Testis (tissue), 3 donors: ENCODE measurements around the gene TACC3. TPM values are rescaled to one million over a fixed set of nuclear protein-coding genes. Genes with fewer than 3 reads are reported as not detected.

Source experiments
- DNase-seq: peaks from one replicate; pipeline ENCODE4 v3.0.0-alpha.2; 2019
- H3K27ac ChIP-seq, 2 donors: fragments of 200-600 bp; sonication (generic); one replicate each; pipeline ENCODE4 v1.5.1; 2019
- H3K27me3 ChIP-seq: fragments of 200-600 bp; sonication (generic); one replicate; pipeline ENCODE4 v1.5.1; 2019
- H3K36me3 ChIP-seq: fragments of 200-600 bp; sonication (generic); one replicate; pipeline ENCODE4 v1.5.1; 2017; ENCODE audit warnings: low read depth; ENCODE audit errors: missing control alignments
- H3K4me1 ChIP-seq: fragments of 200-600 bp; sonication (generic); one replicate; pipeline ENCODE4 v1.5.1; 2019
- H3K4me3 ChIP-seq, 2 donors: fragments of 200-600 bp; sonication (generic); one replicate each; pipeline ENCODE4 v1.5.1; 2017 to 2019
- H3K9me3 ChIP-seq: fragments of 200-600 bp; sonication (generic); one replicate; pipeline ENCODE4 v1.5.1; 2017
- CTCF ChIP-seq, 3 experiments: fragments of 450-650 bp in 2 of 3; fragments of 200-600 bp in 1 of 3; sonication (generic) in 1 of 3; IDR thresholded peaks; one replicate each; pipeline ENCODE4 v1.5.1; 2016 to 2019; ENCODE audit warnings: antibody characterized with exemption in 3 of 3, mild to moderate bottlenecking in 2 of 3, moderate library complexity in 1 of 3
- POLR2A ChIP-seq: fragments of 450-650 bp; IDR thresholded peaks from one replicate; pipeline ENCODE4 v1.6.1; 2017; ENCODE audit warnings: antibody characterized with exemption, mild to moderate bottlenecking, moderate library complexity
- WGBS, 2 donors: methylation state at CpG; one replicate each; pipeline ENCODE4 v1.1.5; 2018; 5-methylcytosine and 5-hydroxymethylcytosine counted together
- intact Hi-C: fragments of 100-400 bp; cut with DNase I; formaldehyde crosslinking; loops from one replicate; pipeline ENCODE4 v1.15.1; 2023; ENCODE audit warnings: low total_unique reads
- polyA plus RNA-seq: library from polyadenylated mRNA; stranded (reverse); fragments of 350-450 nt; fragmentation: Illumina TruSeq; extraction: RNeasy Lipid Tissue Mini Kit (QIAGEN cat#74804); gene quantifications from one replicate; pipeline ENCODE4 v1.2.3, GENCODE V29; 2014; ENCODE audit warnings: low read depth, low replicate concordance; ENCODE audit not compliant: insufficient read depth
- total RNA-seq, 2 donors: library from RNA; depleted of rRNA; stranded (reverse); fragments of >200 nt; gene quantifications; one replicate each; pipeline ENCODE4 v1.2.3, GENCODE V29; 2016

The TACC3 gene
- total and polyA plus RNA-seq, 3 donors from 2014 or later, result 82.9 to 158 (median 112) TPM

GRCh38 chr4:1769692-1770091, 48.4 kb downstream of the TACC3 start:
- WGBS, 2 donors, result 88 to 89% methylated on average over 3 to 6 of the region's 6 CpGs
- Histone ChIP-seq H3K4me3 (no peak overlapping the region), H3K9me3 (no peaks in the 10 kb centered on the region), H3K4me1 (peaks cover 5% of the 10 kb centered on the region), H3K27ac (no peak overlapping the region), H3K27me3 (no peaks in the 10 kb centered on the region), H3K36me3 (no peaks in the 10 kb centered on the region)
- intact Hi-C loops, result no loop called here
- DNase-seq, result no peak
- no peak for TF ChIP-seq POLR2A
- no peak for TF ChIP-seq CTCF (IDR thresholded peaks at IDR 0.05)

- Histone ChIP-seq H3K4me1 (peaks cover 5% of the 10 kb centered on the region), H3K27me3 (no peaks in the 10 kb centered on the region), H3K36me3 (no peaks in the 10 kb centered on the region), H3K4me3 (no peak overlapping the region), H3K27ac (no peak overlapping the region), H3K9me3 (no peaks in the 10 kb centered on the region)
- WGBS, 2 donors, result 58 to 60% methylated on average over 9 to 13 of the region's 33 CpGs
- no peak for DNase-seq
- intact Hi-C loops, result no loop called here
- no peak for TF ChIP-seq CTCF (IDR thresholded peaks at IDR 0.05)
- no peak for TF ChIP-seq POLR2A
Measured at GRCh38 chr4:1770245-1770644, 48.9 kb downstream of the TACC3 start.

DNA sequence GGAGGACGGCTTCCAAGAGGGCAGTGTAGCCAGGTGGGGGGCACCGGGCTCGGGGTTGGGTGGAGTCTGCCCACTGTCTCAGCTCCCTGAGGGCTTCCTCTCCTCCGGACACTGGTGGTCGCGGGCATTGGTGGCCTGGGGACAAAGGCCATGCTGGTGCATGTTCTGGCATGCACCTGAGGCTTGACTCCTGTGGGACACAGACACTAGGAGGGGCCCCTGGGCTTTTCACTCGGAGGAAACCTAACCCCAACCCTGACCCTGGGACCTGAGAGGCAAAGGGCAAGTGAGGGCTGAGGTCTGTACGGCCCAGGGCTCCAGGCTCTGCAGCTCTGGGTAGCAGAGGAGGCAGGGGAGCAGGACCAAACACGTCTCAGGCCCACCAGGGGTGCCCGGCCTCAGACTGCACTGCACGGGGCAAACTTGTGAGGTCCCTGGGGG, 49.5 kb downstream of the TACC3 start:
- 85 to 92% methylated on average over 7 to 11 of the region's 11 CpGs for WGBS, 2 donors
- intact Hi-C loops, result no loop called here
- Histone ChIP-seq H3K36me3 (no peaks in the 10 kb centered on the region), H3K27ac (no peak overlapping the region), H3K9me3 (no peaks in the 10 kb centered on the region), H3K27me3 (no peaks in the 10 kb centered on the region), H3K4me3 (no peak overlapping the region), H3K4me1 (peaks cover 5% of the 10 kb centered on the region)
- DNase-seq, result no peak
- TF ChIP-seq CTCF (IDR thresholded peaks at IDR 0.05), result no peak
- no peak for TF ChIP-seq POLR2A

DNA sequence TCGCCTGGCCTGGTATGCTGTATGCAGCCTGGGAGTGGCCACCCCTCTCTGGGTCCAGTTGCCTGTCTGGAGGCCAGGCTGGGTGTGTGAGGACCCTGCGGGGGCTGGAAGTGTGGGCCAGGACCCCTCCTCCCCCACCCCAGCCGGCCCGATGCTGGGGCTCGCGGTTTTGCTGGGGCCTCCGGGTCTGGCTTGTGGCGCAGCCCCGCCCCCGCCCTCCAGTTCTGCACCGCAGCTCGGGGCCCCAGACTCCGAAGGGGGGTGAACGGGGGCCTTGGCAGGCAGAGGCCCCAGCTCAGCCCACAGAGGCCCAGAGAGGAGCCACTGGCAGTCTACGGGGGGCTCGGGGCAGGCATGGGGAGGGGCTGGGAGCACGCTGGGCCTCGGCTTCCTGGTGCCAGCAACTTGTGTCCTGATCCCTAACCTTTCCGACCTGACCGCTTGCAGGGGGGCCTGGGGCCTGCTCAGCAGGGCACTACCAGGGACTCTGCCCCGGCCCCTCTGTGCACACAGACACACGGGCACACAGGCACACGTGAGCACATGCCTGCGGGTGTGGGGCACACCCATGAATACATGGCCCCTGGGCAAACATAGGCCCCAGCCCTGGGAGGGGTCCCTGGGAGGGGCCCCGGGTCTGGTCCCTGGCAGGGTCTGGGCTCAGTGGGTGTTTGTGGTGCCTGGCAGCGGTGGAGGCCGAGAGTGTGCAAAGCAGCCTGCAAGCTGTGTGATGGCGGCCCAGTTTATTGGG, 50.4 kb downstream of the TACC3 start:
- intact Hi-C loops, result no loop called here
- no peaks in the 10 kb centered on the region for H3K36me3 ChIP-seq
- DNase-seq, result no peak
- no peak overlapping the region for H3K4me3 ChIP-seq
- no peaks in the 10 kb centered on the region for H3K27me3 ChIP-seq
- no peak overlapping the region for H3K27ac ChIP-seq
- no peaks in the 10 kb centered on the region for H3K9me3 ChIP-seq
- peaks cover 3% of the 10 kb centered on the region for H3K4me1 ChIP-seq
- 80 to 89% methylated on average over 3 to 7 of the region's 28 CpGs for WGBS, 2 donors
- TF ChIP-seq POLR2A, result no peak
- TF ChIP-seq CTCF (IDR thresholded peaks at IDR 0.05), result no peak
